ENCODE measurements around the gene NCS1.

- TF ChIP-seq CTCF (IDR thresholded peaks at IDR 0.05) (no peak), EP300 (IDR thresholded peaks at IDR 0.05) (no peak), POLR2A (IDR thresholded peaks at IDR 0.05) (no peak)
Observed at GRCh38 chr9:130222833-130223232, 50.6 kb downstream of the NCS1 start.
